Measurements from ENCODE around the gene KIF19. TPM values are rescaled to one million over a fixed set of nuclear protein-coding genes. Genes with fewer than 3 reads are reported as not detected.

The KIF19 gene
- total RNA-seq, 1 experiment from 2014 or later, result not detected

DNA sequence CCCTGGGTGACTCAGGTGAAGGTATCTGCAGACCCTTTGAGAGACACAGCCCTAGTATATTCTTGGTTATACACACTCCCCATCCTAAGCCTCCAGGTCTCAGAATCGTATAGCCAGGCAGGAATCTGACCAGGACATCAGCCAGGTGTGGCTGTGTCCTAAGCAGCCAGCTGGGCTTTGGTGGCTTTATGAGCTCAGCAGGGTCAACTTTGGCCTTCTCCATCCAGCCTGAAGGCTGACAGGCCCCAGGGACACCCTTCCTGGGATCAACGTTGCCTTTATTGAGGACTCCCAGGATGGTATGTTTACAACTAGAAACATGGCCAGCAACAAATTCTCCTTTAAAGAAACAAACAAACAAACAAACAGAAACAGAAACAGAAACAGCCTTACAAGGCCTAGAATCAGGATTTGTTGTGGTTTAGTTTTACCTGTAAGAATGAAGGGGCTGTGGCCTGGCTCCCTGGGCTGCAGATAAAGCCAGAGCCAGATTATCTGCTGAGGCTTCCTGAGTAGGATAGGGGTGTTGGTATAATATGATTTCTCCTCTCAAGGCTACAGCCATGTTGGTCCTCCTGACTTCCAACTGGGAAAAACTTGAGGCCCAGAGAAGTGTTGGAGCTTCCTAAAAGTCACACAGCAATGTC, 8.5 kb downstream of the KIF19 start:
- ATAC-seq (no peak), DNase-seq (ENCODE audit: low read depth, low spot score) (no peak)
- Histone ChIP-seq H3K27me3 (ENCODE audit: control insufficient read depth, insufficient read depth, low read length) (no peaks in the 10 kb centered on the region; the same call in 1 of the 2 replicates), H3K4me3 (ENCODE audit: low read depth in 2 of 2, low read length in 2 of 2) (no peak overlapping the region), H3K27ac (ENCODE audit: low read length) (no peak overlapping the region), H3K9me3 (ENCODE audit: control insufficient read depth, insufficient read depth, low read depth, low read length) (no peaks in the 10 kb centered on the region), H3K4me1 (ENCODE audit: control insufficient read depth, insufficient read depth, low read length) (no peaks in the 10 kb centered on the region), H3K36me3 (ENCODE audit: control insufficient read depth, insufficient read depth, low read length) (no peaks in the 10 kb centered on the region)
- TF ChIP-seq, protein P1, sequence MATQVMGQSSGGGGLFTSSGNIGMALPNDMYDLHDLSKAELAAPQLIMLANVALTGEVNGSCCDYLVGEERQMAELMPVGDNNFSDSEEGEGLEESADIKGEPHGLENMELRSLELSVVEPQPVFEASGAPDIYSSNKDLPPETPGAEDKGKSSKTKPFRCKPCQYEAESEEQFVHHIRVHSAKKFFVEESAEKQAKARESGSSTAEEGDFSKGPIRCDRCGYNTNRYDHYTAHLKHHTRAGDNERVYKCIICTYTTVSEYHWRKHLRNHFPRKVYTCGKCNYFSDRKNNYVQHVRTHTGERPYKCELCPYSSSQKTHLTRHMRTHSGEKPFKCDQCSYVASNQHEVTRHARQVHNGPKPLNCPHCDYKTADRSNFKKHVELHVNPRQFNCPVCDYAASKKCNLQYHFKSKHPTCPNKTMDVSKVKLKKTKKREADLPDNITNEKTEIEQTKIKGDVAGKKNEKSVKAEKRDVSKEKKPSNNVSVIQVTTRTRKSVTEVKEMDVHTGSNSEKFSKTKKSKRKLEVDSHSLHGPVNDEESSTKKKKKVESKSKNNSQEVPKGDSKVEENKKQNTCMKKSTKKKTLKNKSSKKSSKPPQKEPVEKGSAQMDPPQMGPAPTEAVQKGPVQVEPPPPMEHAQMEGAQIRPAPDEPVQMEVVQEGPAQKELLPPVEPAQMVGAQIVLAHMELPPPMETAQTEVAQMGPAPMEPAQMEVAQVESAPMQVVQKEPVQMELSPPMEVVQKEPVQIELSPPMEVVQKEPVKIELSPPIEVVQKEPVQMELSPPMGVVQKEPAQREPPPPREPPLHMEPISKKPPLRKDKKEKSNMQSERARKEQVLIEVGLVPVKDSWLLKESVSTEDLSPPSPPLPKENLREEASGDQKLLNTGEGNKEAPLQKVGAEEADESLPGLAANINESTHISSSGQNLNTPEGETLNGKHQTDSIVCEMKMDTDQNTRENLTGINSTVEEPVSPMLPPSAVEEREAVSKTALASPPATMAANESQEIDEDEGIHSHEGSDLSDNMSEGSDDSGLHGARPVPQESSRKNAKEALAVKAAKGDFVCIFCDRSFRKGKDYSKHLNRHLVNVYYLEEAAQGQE (IDR thresholded peaks at IDR 0.05; ENCODE audit: insufficient read depth in 1 of 2, low read depth in 2 of 2, low read length in 1 of 2), result no peak
- TF ChIP-seq TCF7L2 (IDR thresholded peaks at IDR 0.05; ENCODE audit: low read depth, low read length) (no peak), POLR2AphosphoS5 (IDR thresholded peaks at IDR 0.05; ENCODE audit: low read depth, low read length) (no peak), SIN3A (IDR thresholded peaks at IDR 0.05; ENCODE audit: borderline replicate concordance, insufficient read depth, low read depth, low read length) (no peak)
- TF ChIP-seq, protein P2, sequence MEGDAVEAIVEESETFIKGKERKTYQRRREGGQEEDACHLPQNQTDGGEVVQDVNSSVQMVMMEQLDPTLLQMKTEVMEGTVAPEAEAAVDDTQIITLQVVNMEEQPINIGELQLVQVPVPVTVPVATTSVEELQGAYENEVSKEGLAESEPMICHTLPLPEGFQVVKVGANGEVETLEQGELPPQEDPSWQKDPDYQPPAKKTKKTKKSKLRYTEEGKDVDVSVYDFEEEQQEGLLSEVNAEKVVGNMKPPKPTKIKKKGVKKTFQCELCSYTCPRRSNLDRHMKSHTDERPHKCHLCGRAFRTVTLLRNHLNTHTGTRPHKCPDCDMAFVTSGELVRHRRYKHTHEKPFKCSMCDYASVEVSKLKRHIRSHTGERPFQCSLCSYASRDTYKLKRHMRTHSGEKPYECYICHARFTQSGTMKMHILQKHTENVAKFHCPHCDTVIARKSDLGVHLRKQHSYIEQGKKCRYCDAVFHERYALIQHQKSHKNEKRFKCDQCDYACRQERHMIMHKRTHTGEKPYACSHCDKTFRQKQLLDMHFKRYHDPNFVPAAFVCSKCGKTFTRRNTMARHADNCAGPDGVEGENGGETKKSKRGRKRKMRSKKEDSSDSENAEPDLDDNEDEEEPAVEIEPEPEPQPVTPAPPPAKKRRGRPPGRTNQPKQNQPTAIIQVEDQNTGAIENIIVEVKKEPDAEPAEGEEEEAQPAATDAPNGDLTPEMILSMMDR (IDR thresholded peaks at IDR 0.05), result no peak
- intact Hi-C loops (cut with micrococcal nuclease; ENCODE audit: unreplicated experiment) (no loop called here), in situ Hi-C loops (cut with HindIII; ENCODE audit: low pct_unique_long_range_greater_than_20kb, low sequenced_read_pairs) (no loop called here)
- BruUV-seq (replicated peaks), result no TSS peak
- CTCF ChIA-PET, result interaction anchor here (0.6 kb wide), 1 partner anchor 524 kb away, joined by 4 read pairs; no protein-coding TSS in a partner anchor
- POLR2A ChIA-PET, result interaction anchor here (0.6 kb wide), 1 partner anchor 119 kb away, joined by 3 read pairs; no protein-coding TSS in a partner anchor

DNA sequence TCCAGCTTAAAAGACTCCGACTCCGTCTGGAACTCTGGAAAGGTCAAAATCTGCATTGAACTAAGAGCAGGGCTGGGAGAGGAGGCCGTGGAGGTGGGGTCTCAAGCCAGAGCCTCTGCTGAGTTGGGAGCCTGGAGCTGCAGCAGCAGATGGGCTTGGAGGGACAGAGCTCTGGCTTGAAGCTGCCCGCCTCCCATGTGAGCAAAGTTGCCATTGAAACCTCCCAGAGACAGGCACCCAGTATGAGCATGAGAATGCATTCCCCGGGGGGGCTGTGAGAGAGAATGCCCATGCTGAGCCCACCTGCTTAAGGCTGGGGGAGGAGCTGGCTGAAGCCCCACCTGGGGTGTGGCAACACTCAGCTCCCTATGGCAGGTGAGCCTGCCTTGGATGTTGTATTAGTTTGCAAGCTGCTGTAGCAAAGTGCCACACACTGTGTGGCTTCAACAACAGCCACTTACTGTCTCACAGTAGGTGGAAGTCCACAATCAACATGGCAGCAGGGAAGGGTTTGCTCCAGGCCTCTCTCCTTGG, 9.6 kb downstream of the KIF19 start:
- no peaks in the 10 kb centered on the region for H3K36me3 ChIP-seq (ENCODE audit: control insufficient read depth, insufficient read depth, low read length)
- H3K27ac ChIP-seq (ENCODE audit: low read length), result no peak overlapping the region
- BruUV-seq (replicated peaks), result no TSS peak
- in situ Hi-C loops (cut with HindIII; ENCODE audit: low pct_unique_long_range_greater_than_20kb, low sequenced_read_pairs) (no loop called here), intact Hi-C loops (cut with micrococcal nuclease; ENCODE audit: unreplicated experiment) (no loop called here)
- ATAC-seq (no peak), DNase-seq (ENCODE audit: low read depth, low spot score) (no peak)
- H3K4me1 ChIP-seq (ENCODE audit: control insufficient read depth, insufficient read depth, low read length), result no peaks in the 10 kb centered on the region
- ChIA-PET CTCF (interaction anchor here (0.7 kb wide), 1 partner anchor 27 kb away, joined by 3 read pairs; no protein-coding TSS in a partner anchor), POLR2A (interaction anchor here (0.6 kb wide), 1 partner anchor 118 kb away, joined by 3 read pairs; no protein-coding TSS in a partner anchor)
- no peak for TF ChIP-seq POLR2AphosphoS5 (IDR thresholded peaks at IDR 0.05; ENCODE audit: low read depth, low read length)
- H3K9me3 ChIP-seq (ENCODE audit: control insufficient read depth, insufficient read depth, low read depth, low read length), result no peaks in the 10 kb centered on the region
- no peaks in the 10 kb centered on the region; the same call in 1 of the 2 replicates for H3K27me3 ChIP-seq (ENCODE audit: control insufficient read depth, insufficient read depth, low read length)
- no peak overlapping the region for H3K4me3 ChIP-seq (ENCODE audit: low read depth in 2 of 2, low read length in 2 of 2)

DNA sequence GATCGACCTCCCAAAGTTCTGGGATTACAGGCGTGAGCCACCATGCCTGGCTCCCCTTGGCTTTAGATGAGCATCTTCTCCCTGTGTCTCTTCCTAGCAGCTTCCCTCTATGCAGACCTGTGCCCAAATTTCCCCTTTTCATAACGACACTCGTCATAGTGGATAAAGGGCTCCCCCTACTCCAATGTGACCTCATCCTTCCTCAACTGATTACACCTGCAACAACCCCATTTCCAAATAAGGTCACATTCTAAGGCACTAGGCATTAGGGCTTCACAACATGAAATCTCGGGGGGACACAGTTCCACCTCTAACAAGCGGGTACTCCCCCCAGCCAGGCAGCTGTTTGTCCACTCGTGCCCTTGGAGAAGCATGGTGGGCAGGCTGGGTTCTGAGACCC, 10.3 kb downstream of the KIF19 start:
- in situ Hi-C loops (cut with HindIII; ENCODE audit: low pct_unique_long_range_greater_than_20kb, low sequenced_read_pairs) (no loop called here), intact Hi-C loops (cut with micrococcal nuclease; ENCODE audit: unreplicated experiment) (no loop called here)
- H3K27ac ChIP-seq (ENCODE audit: low read length), result no peak overlapping the region
- no peak for ATAC-seq
- no peaks in the 10 kb centered on the region; the same call in 1 of the 2 replicates for H3K27me3 ChIP-seq (ENCODE audit: control insufficient read depth, insufficient read depth, low read length)
- TF ChIP-seq, protein P2 (IDR thresholded peaks at IDR 0.05), result no peak
- TF ChIP-seq, protein P1 (IDR thresholded peaks at IDR 0.05; ENCODE audit: insufficient read depth in 1 of 2, low read depth in 2 of 2, low read length in 1 of 2), result no peak
- TF ChIP-seq TCF7L2 (IDR thresholded peaks at IDR 0.05; ENCODE audit: low read depth, low read length) (no peak), POLR2AphosphoS5 (IDR thresholded peaks at IDR 0.05; ENCODE audit: low read depth, low read length) (no peak), SIN3A (IDR thresholded peaks at IDR 0.05; ENCODE audit: borderline replicate concordance, insufficient read depth, low read depth, low read length) (no peak)
- ChIA-PET POLR2A (no interaction called here), CTCF (interaction anchor here (0.7 kb wide), 1 partner anchor 26 kb away, joined by 3 read pairs; no protein-coding TSS in a partner anchor)
- no peaks in the 10 kb centered on the region for H3K36me3 ChIP-seq (ENCODE audit: control insufficient read depth, insufficient read depth, low read length)
- BruUV-seq (replicated peaks), result no TSS peak
- no peaks in the 10 kb centered on the region for H3K4me1 ChIP-seq (ENCODE audit: control insufficient read depth, insufficient read depth, low read length)
- DNase-seq (ENCODE audit: low read depth, low spot score), result no peak
- H3K4me3 ChIP-seq (ENCODE audit: low read depth in 2 of 2, low read length in 2 of 2), result no peak overlapping the region
- H3K9me3 ChIP-seq (ENCODE audit: control insufficient read depth, insufficient read depth, low read depth, low read length), result no peaks in the 10 kb centered on the region
